ENCODE results near the gene MINDY3.
"Not testable (repeated sequence)": the region's sequence is repeated elsewhere in the genome, so short reads cannot be mapped to it uniquely, and the experiment has no call there.

MINDY3 gene

GRCh38 chr10:15780353-15781135 lies 79.8 kb downstream of the MINDY3 start:
- no peak for DNase-seq (ENCODE audit: low read depth)

- DNase-seq (ENCODE audit: low read depth): no peak
These were observed 84.8 kb downstream of the MINDY3 start for GRCh38 chr10:15775513-15775912.

- DNase-seq (ENCODE audit: low read depth): not testable (repeated sequence)
These were observed 85.8 kb downstream of the MINDY3 start for GRCh38 chr10:15774534-15774933.

GRCh38 chr10:15764892-15765454 lies 95.3 kb downstream of the MINDY3 start:
- no peak for DNase-seq (ENCODE audit: low read depth)

- DNase-seq (ENCODE audit: low read depth): no peak
These were observed 97.3 kb downstream of the MINDY3 start for GRCh38 chr10:15763006-15763405.

GRCh38 chr10:15762239-15762638 lies 98.1 kb downstream of the MINDY3 start:
- not testable (repeated sequence) for DNase-seq (ENCODE audit: low read depth)

- DNase-seq (ENCODE audit: low read depth): not testable (repeated sequence)
These were observed 99.1 kb downstream of the MINDY3 start for GRCh38 chr10:15761224-15761623.

GRCh38 chr10:15760681-15761080 lies 99.6 kb downstream of the MINDY3 start:
- DNase-seq (ENCODE audit: low read depth): no peak

GRCh38 chr10:15759265-15759664 lies 101.0 kb downstream of the MINDY3 start:
- no peak for DNase-seq (ENCODE audit: low read depth)

- no peak for DNase-seq (ENCODE audit: low read depth)
These were observed 101.7 kb downstream of the MINDY3 start for GRCh38 chr10:15758618-15759017.

GRCh38 chr10:15754937-15755336 lies 105.4 kb downstream of the MINDY3 start:
- DNase-seq (ENCODE audit: low read depth): no peak

GRCh38 chr10:15751046-15751445 lies 109.3 kb downstream of the MINDY3 start:
- DNase-seq (ENCODE audit: low read depth): no peak

GRCh38 chr10:15748126-15748525 lies 112.2 kb downstream of the MINDY3 start:
- no peak for DNase-seq (ENCODE audit: low read depth)

- DNase-seq (ENCODE audit: low read depth): no peak
These were observed 112.7 kb downstream of the MINDY3 start for GRCh38 chr10:15747632-15748031.

- DNase-seq (ENCODE audit: low read depth): no peak
These were observed 114.6 kb downstream of the MINDY3 start for GRCh38 chr10:15745751-15746150.

GRCh38 chr10:15744217-15744865 lies 116.0 kb downstream of the MINDY3 start:
- no peak for DNase-seq (ENCODE audit: low read depth)

- no peak for DNase-seq (ENCODE audit: low read depth)
These were observed 116.9 kb downstream of the MINDY3 start for GRCh38 chr10:15743443-15743842.

GRCh38 chr10:15742836-15743235 lies 117.5 kb downstream of the MINDY3 start:
- no peak for DNase-seq (ENCODE audit: low read depth)

- DNase-seq (ENCODE audit: low read depth): no peak
These were observed 118.2 kb downstream of the MINDY3 start for GRCh38 chr10:15742102-15742501.

GRCh38 chr10:15741581-15741980 lies 118.7 kb downstream of the MINDY3 start:
- DNase-seq (ENCODE audit: low read depth): no peak

GRCh38 chr10:15740261-15740660 lies 120.0 kb downstream of the MINDY3 start:
- no peak for DNase-seq (ENCODE audit: low read depth)

- DNase-seq (ENCODE audit: low read depth): no peak
These were observed 120.9 kb downstream of the MINDY3 start for GRCh38 chr10:15739254-15739970.
